SK-N-SH treated with all-trans-retinoic acid at 6 μM for 48 hours (cell line): ENCODE measurements around the gene NBAS.

ENCODE experiments used
- RARB ChIP-seq: fragments of 250-450 bp; sonication (Bioruptor Pico); IDR thresholded peaks from 2 replicates; pipeline ENCODE4 v1.8.0; 2021; ENCODE audit warnings: mild to moderate bottlenecking, moderate library complexity
- ZFP30 ChIP-seq: fragments of 450-650 bp; formaldehyde crosslinking; IDR thresholded peaks from 2 replicates; pipeline ENCODE4 v1.5.0; 2022; ENCODE audit warnings: mild to moderate bottlenecking, moderate library complexity

DNA sequence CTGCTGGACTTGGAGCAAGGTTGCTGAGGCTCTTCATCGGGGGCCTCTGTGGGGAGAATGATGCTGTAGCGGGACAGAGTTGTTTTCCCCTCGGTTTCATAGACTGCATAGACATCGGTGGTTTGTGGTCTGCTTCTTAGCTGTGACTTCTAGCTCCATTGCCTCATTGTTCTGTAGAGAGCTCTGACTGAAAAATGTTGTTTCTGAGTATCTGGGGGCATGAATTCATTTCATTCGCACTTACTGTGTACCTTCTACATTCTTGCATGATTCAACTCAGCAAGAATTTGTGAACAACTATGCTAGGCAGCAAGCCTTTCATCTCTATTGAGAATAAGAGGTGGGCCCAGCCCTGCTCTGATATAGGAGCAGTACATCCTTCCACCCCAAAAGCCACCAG is 406.8 kb downstream of the NBAS start:
- no peak for TF ChIP-seq ZFP30 (CRISPR knock-in tag)
- TF ChIP-seq RARB (CRISPR knock-in tag): no peak
